ENCODE measurements around the gene CD2AP. TPM values are rescaled to one million over a fixed set of nuclear protein-coding genes. Genes with fewer than 3 reads are reported as not detected.

CD2AP gene
- total and polyA plus RNA-seq, 9 of the 15 experiments (the other 6 are each of a cell fraction or from before 2014, with no cell fraction given), result 9.4 to 69.7 (median 38.7) TPM

DNA sequence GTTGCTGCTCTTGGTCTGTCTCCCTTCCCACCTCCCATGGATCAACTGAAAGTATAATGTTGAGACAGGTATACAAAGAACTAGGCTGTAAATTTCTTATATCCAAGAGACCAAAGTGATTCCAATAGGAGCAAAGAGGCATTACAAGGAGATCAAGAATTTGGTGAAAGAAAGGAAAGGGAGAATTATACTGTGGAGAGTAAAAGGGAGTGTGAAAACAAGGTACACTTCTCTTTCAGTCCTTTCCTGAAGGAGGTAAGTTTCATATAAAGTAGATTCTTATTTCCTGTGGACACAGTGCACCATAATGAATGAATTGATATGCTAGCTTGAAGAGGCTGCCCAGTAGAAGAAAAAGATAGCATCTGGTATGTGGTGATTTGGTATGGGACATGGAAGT lies 49.7 kb downstream of the CD2AP start:
- ChIA-PET POLR2A (interaction anchor here (1.5 kb wide), 1 partner anchor 12 kb away, joined by 3 read pairs; no protein-coding TSS in a partner anchor), CTCF (ENCODE audit: low intra/inter-chr PET ratio) (no interaction called here)
- H3K9ac ChIP-seq (ENCODE audit: insufficient read depth in 1 of 2, low read depth in 2 of 2, low read length in 2 of 2), result no peak overlapping the region
- H3K4me2 ChIP-seq (ENCODE audit: insufficient read depth, low read length), result no peak overlapping the region
- in situ Hi-C loops (cut with MboI), result no loop called here
- ATAC-seq, result no peak; the same call in 2 of the 3 replicates
- TF ChIP-seq RB1 (IDR thresholded peaks at IDR 0.05; ENCODE audit: low read depth), result no peak
- peak; percentile 98 for TF ChIP-seq ZNF431 (CRISPR knock-in tag; IDR thresholded peaks at IDR 0.05)
- H3K79me2 ChIP-seq (ENCODE audit: control insufficient read depth, insufficient read depth, low read length), result peaks cover 96% of the 10 kb centered on the region
- FAIRE-seq, result no peak
- H3K9me1 ChIP-seq (ENCODE audit: control insufficient read depth, insufficient read depth, low read length), result no peaks in the 10 kb centered on the region
- no peaks in the 10 kb centered on the region for H4K20me1 ChIP-seq (replicated peaks; ENCODE audit: control insufficient read depth, insufficient read depth, low read length)
- no peak overlapping the region for H2AFZ ChIP-seq (ENCODE audit: low read depth, low read length)
- H3K4me3 ChIP-seq, result no peak overlapping the region
- H3K9me3 ChIP-seq (replicated peaks; ENCODE audit: control insufficient read depth, insufficient read depth, low read depth, low read length), result no peaks in the 10 kb centered on the region
- H3K27me3 ChIP-seq (ENCODE audit: control insufficient read depth in 2 of 2, insufficient read depth in 2 of 2, low read length in 2 of 2), result no peaks in the 10 kb centered on the region
- H3K27ac ChIP-seq (ENCODE audit: extremely low read depth, low read depth, low read length), result no peak overlapping the region
- no TSS peak for BruUV-seq (replicated peaks)
- H3K4me1 ChIP-seq (replicated peaks in 1 of 2; ENCODE audit: control insufficient read depth in 2 of 2, insufficient read depth in 2 of 2, low read length in 2 of 2), result no peaks in the 10 kb centered on the region; a peak in 2 of 5 replicates
- DNase-seq (ENCODE audit: extremely low read depth in 1 of 4, low spot score in 3 of 4), result no peak
- intact Hi-C loops (cut with micrococcal nuclease), result no loop called here
- H3K36me3 ChIP-seq (ENCODE audit: control insufficient read depth, insufficient read depth, low read length), result peaks cover 17% of the 10 kb centered on the region; the same call in 2 of the 3 replicates

DNA sequence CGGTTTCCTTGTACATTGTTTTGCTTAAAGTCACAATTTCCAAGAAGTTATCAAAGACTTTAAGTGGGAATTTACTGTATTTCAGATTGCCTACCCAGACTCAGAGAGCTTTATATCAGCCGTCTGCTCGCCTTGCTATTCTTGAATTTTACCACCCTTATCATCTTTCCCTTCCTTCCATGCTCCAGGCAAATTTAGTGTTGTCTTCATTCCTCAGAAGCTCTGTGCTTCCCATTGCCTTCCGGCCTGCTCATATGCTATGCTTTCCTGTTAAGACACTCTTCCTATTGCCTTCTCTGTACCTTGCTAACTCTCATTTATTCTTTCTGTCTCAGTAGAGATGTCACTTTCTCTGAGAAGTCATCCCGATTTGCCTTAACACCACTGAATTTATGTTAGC lies 52.1 kb downstream of the CD2AP start:
- Histone ChIP-seq H3K9me3 (replicated peaks; ENCODE audit: control insufficient read depth, insufficient read depth, low read depth, low read length) (no peaks in the 10 kb centered on the region), H3K9me1 (ENCODE audit: control insufficient read depth, insufficient read depth, low read length) (no peaks in the 10 kb centered on the region), H3K27me3 (ENCODE audit: control insufficient read depth in 2 of 2, insufficient read depth in 2 of 2, low read length in 2 of 2) (no peaks in the 10 kb centered on the region), H3K79me2 (ENCODE audit: control insufficient read depth, insufficient read depth, low read length) (peaks cover 96% of the 10 kb centered on the region), H3K4me1 (replicated peaks in 1 of 2; ENCODE audit: control insufficient read depth in 2 of 2, insufficient read depth in 2 of 2, low read length in 2 of 2) (peaks cover 0 to 12% of the 10 kb centered on the region in 2 experiments; a peak in 4 of 5 replicates), H3K27ac (ENCODE audit: extremely low read depth, low read depth, low read length) (no peak overlapping the region), H3K4me3 (no peak overlapping the region), H2AFZ (ENCODE audit: low read depth, low read length) (no peak overlapping the region), H4K20me1 (replicated peaks; ENCODE audit: control insufficient read depth, insufficient read depth, low read length) (no peaks in the 10 kb centered on the region), H3K36me3 (ENCODE audit: control insufficient read depth, insufficient read depth, low read length) (peaks cover 31% of the 10 kb centered on the region), H3K9ac (ENCODE audit: insufficient read depth in 1 of 2, low read depth in 2 of 2, low read length in 2 of 2) (no peak overlapping the region), H3K4me2 (ENCODE audit: insufficient read depth, low read length) (no peak overlapping the region)
- TF ChIP-seq HNRNPLL (IDR thresholded peaks at IDR 0.05; ENCODE audit: low read depth, low read length, poor library complexity, severe bottlenecking) (no peak), ETV5 (CRISPR knock-in tag; IDR thresholded peaks at IDR 0.05; ENCODE audit: low read depth) (no peak)
- 73% methylated on average over 5 of the region's 5 CpGs for WGBS (ENCODE audit: insufficient coverage, low coverage, missing lambda C conversion rate)
- BruUV-seq (replicated peaks), result no TSS peak
- in situ Hi-C loops (cut with MboI), result no loop called here
- DNase-seq (ENCODE audit: extremely low read depth in 1 of 4, low spot score in 3 of 4), result no peak
- ATAC-seq, result no peak
- intact Hi-C loops (cut with micrococcal nuclease), result no loop called here
- FAIRE-seq, result no peak
- ChIA-PET CTCF (ENCODE audit: low intra/inter-chr PET ratio) (no interaction called here), POLR2A (interaction anchor here (0.6 to 1.3 kb wide), 5 partner anchors 10 to 28 kb away, joined by 3 to 5 read pairs (median 3); no protein-coding TSS in a partner anchor)
